Peyer's patch (tissue), 4 donors: ENCODE data around the gene MTCL1.

Experiments
- POLR2A ChIP-seq, 2 donors: fragments of 450-650 bp; IDR thresholded peaks; one replicate each; pipeline ENCODE4 v1.5.1; 2017; ENCODE audit warnings: antibody characterized with exemption in 2 of 2, mild to moderate bottlenecking in 2 of 2, moderate library complexity in 2 of 2
- TF ChIP-seq, protein P1 (sequence below), 6 experiments: fragments of 450-650 bp in 4 of 6; fragments of 200-600 bp in 2 of 6; sonication (generic) in 1 of 6; IDR thresholded peaks; one replicate each; pipeline ENCODE4 v1.5.1; 2017 to 2019; ENCODE audit warnings: antibody characterized with exemption in 6 of 6, mild to moderate bottlenecking in 3 of 6, moderate library complexity in 1 of 6

DNA sequence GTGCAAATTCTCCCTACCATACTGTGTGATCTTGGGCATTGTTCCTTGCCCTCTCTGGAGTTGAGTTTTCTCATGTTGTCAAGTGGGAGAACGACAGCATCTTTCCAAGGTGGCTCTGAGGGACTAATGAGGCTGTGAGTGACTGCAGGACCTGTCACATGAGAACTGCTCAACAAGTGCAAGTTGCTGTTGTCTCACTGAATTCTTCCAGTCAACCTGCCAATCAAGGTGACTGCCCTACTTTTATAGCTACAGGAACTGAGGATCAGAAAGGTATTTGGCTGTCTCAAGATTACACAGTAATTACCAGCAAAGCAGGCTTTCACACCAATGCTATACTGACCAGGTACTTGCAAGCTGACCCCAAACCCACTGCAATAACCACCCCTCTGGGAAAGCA, 137.6 kb downstream of the MTCL1 start:
- TF ChIP-seq POLR2A (IDR thresholded peaks at IDR 0.05): no peak
- TF ChIP-seq, protein P1, sequence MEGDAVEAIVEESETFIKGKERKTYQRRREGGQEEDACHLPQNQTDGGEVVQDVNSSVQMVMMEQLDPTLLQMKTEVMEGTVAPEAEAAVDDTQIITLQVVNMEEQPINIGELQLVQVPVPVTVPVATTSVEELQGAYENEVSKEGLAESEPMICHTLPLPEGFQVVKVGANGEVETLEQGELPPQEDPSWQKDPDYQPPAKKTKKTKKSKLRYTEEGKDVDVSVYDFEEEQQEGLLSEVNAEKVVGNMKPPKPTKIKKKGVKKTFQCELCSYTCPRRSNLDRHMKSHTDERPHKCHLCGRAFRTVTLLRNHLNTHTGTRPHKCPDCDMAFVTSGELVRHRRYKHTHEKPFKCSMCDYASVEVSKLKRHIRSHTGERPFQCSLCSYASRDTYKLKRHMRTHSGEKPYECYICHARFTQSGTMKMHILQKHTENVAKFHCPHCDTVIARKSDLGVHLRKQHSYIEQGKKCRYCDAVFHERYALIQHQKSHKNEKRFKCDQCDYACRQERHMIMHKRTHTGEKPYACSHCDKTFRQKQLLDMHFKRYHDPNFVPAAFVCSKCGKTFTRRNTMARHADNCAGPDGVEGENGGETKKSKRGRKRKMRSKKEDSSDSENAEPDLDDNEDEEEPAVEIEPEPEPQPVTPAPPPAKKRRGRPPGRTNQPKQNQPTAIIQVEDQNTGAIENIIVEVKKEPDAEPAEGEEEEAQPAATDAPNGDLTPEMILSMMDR (IDR thresholded peaks at IDR 0.05): no peak
